Epithelial cell of esophagus (primary cell): ENCODE data around the gene BTG4.
A peak's percentile ranks its signal among the peaks of the same experiment; 100 is the strongest.

Experiments
- DNase-seq: peaks from one replicate; pipeline ENCODE4 v3.0.0; 2010; ENCODE audit warnings: low read depth
- H3K4me3 ChIP-seq: 2 replicates; pipeline ENCODE4 v1.5.1; 2011; ENCODE audit warnings: mild to moderate bottlenecking, low read length, control low read depth
- TF ChIP-seq, protein P1 (sequence below): IDR thresholded peaks from 2 replicates; pipeline ENCODE4 v1.5.1; 2011; ENCODE audit warnings: low read depth, mild to moderate bottlenecking, low read length, control low read depth, inconsistent platforms; ENCODE audit not compliant: insufficient read depth; ENCODE audit errors: missing control alignments

The BTG4 gene

DNA sequence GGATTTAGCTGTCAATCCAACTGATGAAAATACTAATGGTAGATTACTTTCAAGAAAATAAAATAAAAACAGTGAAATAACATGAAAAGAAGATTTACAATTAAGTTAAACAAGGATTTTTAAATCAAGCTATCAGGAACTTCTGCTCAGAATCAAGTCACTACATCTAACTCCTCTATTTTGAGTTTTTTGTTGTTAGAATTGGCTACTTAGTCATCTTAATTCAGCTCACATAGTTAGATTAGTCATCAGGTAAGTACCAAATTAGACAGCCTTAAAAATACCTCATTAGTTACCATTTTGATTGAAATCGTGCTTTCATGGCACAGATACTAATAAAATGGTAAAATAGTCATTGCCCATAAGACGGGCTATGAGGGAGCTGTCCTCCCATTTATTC, 35.8 kb downstream of the BTG4 start:
- TF ChIP-seq, protein P1, sequence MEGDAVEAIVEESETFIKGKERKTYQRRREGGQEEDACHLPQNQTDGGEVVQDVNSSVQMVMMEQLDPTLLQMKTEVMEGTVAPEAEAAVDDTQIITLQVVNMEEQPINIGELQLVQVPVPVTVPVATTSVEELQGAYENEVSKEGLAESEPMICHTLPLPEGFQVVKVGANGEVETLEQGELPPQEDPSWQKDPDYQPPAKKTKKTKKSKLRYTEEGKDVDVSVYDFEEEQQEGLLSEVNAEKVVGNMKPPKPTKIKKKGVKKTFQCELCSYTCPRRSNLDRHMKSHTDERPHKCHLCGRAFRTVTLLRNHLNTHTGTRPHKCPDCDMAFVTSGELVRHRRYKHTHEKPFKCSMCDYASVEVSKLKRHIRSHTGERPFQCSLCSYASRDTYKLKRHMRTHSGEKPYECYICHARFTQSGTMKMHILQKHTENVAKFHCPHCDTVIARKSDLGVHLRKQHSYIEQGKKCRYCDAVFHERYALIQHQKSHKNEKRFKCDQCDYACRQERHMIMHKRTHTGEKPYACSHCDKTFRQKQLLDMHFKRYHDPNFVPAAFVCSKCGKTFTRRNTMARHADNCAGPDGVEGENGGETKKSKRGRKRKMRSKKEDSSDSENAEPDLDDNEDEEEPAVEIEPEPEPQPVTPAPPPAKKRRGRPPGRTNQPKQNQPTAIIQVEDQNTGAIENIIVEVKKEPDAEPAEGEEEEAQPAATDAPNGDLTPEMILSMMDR, result no peak
- no peak overlapping the region for H3K4me3 ChIP-seq
- DNase-seq, result no peak

DNA sequence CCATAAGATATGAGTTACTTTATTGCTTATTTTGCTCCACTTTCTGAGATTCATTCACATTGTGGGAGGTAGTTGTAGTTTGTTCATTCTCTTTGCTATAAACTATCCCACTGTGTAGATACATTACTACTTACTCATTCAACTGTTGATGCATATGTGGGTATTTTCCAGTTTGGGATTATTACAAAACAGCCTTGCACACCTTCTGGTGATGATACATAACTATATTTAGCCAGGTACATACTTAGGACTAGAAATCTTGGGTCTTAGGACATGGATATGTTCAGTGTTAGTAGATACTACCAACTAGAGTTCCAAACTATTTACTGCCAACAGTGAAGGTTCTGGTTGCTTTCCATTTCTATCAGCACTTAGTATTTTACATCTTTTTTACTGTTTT, 37.8 kb downstream of the BTG4 start:
- peak; percentile 57 for DNase-seq
- TF ChIP-seq, protein P1, result no peak
- no peak overlapping the region for H3K4me3 ChIP-seq

DNA sequence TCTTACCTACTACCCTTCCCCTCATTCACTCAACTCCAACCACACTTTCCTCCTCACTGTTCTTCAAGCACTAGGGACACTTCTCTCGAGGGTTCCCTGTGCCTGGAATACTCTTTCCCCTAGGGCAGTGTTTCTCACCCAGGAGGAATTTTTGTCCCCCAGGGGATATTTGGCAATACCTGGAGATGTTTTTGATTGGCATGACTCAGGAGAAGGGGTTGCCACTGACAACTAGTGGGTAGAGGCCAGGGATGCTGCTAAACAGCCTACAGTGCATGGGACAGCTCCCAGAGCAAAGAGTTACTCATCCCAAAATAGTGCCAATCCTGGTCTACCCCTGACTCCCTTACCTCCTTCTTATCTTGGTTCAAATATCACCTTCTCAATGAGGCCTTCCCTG, 40.0 kb downstream of the BTG4 start:
- DNase-seq, result peak; percentile 41
- TF ChIP-seq, protein P1, result no peak
- no peak overlapping the region for H3K4me3 ChIP-seq

DNA sequence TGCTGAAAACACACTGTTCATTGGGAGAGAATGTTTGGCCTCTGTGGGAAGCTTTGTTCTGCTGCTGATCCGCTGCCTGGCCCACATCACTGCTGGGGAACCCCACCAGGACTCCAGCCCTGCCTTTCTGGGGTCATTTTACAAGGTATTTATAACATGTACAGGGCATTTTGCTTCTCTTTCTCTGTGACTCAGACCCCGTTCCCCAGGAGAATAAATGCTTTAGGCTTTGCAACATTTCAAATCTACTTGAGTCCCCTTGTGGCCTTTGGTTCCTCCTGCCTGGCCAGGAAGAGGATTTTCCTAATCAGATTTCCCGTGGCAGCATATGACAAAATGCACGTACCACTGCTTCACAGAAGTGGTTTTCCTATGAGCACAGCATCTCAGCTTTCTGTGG, 43.0 kb downstream of the BTG4 start:
- no peak for DNase-seq
- TF ChIP-seq, protein P1, result no peak
- H3K4me3 ChIP-seq, result no peak overlapping the region

DNA sequence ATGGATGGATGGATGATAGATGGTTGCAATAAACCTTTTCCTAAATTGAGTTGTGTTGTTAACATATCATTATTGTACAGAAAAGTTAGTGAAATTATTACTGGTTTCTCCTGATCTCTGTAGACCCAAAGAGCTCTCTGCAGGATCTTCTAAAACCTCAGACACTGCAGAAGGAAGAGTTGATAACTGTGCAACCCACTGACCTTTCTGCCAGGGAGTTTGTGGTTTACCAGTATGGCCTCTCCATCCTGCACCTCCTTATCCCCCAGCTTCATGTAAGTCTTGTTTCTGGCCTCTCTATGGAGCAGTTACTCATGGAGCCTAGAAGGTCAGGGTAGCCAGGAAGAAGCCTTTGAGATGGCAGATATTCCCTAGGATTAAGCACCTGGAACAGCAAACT, 45.6 kb downstream of the BTG4 start:
- no peak for DNase-seq
- no peak overlapping the region for H3K4me3 ChIP-seq
- TF ChIP-seq, protein P1, result no peak

DNA sequence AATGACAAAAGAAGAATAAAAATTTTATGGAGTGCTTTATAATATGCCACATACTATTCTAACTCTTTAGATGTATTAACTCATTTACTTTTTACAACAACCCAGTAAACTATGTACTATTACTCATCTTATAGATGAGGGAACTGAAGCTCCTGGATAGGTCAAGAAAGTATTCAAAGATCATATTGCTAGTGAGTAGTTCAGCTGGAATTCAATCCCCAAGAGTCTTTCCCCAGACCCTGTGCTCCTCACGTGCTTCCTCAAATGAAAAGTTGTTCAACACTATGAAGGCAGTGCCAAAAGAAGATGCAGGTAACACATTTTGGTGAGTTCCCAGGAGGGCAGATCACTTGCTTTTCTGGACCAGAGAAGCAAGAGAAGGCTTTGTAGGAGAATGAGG, 46.8 kb downstream of the BTG4 start:
- DNase-seq, result peak; percentile 62
- H3K4me3 ChIP-seq, result no peak overlapping the region
- TF ChIP-seq, protein P1, result no peak

DNA sequence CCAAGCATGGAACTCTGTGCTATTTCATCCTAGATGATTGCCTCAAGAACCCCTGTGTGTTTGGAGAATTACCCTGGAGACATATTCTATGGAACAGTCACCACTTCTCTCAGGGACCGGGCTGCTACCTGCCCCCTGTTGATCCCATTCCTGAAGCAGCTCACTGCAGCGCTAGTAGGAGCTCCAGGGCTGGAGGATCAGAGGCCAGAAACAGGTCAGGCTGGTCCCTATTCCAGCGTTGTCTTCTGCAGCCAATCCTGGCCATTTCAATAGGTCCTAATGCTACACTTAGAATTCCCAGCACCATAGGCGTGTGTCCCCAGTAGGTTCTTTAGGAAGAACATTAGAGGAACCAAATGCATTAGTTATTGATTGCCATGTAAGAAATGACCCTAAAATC, 48.9 kb downstream of the BTG4 start:
- no peak for DNase-seq
- TF ChIP-seq, protein P1, result no peak
- no peak overlapping the region for H3K4me3 ChIP-seq
